ENCODE results near the gene NDFIP1.

DNA sequence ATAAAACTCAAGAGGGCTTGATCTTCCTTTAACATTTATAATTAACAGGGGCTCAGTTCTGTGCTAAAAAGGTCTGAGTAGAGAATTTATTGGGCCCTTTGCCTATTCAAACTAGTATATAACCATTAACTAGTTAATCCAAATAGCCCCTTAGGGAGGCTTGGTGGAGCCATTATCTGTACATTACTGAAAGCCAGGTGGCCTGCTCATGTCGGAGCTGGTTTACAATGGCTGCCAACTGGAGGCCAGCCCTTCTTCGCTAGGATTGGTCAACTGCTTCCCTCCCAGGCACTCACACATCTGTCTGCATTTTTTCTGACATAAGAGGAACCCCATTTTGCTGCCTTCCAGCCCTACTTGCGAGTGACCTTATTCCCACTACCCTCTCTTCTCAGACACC is 30.4 kb upstream of the NDFIP1 start:
- no peak for TF ChIP-seq POLR2A (IDR thresholded peaks at IDR 0.05)
- TF ChIP-seq, protein P1, sequence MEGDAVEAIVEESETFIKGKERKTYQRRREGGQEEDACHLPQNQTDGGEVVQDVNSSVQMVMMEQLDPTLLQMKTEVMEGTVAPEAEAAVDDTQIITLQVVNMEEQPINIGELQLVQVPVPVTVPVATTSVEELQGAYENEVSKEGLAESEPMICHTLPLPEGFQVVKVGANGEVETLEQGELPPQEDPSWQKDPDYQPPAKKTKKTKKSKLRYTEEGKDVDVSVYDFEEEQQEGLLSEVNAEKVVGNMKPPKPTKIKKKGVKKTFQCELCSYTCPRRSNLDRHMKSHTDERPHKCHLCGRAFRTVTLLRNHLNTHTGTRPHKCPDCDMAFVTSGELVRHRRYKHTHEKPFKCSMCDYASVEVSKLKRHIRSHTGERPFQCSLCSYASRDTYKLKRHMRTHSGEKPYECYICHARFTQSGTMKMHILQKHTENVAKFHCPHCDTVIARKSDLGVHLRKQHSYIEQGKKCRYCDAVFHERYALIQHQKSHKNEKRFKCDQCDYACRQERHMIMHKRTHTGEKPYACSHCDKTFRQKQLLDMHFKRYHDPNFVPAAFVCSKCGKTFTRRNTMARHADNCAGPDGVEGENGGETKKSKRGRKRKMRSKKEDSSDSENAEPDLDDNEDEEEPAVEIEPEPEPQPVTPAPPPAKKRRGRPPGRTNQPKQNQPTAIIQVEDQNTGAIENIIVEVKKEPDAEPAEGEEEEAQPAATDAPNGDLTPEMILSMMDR (IDR thresholded peaks at IDR 0.05): no peak
- no peak for TF ChIP-seq POLR2AphosphoS5 (IDR thresholded peaks at IDR 0.05)
